ENCODE results near the gene PSME4.
"Not testable (repeated sequence)": the region's sequence is repeated elsewhere in the genome, so short reads cannot be mapped to it uniquely, and the experiment has no call there.

PSME4 gene

DNA sequence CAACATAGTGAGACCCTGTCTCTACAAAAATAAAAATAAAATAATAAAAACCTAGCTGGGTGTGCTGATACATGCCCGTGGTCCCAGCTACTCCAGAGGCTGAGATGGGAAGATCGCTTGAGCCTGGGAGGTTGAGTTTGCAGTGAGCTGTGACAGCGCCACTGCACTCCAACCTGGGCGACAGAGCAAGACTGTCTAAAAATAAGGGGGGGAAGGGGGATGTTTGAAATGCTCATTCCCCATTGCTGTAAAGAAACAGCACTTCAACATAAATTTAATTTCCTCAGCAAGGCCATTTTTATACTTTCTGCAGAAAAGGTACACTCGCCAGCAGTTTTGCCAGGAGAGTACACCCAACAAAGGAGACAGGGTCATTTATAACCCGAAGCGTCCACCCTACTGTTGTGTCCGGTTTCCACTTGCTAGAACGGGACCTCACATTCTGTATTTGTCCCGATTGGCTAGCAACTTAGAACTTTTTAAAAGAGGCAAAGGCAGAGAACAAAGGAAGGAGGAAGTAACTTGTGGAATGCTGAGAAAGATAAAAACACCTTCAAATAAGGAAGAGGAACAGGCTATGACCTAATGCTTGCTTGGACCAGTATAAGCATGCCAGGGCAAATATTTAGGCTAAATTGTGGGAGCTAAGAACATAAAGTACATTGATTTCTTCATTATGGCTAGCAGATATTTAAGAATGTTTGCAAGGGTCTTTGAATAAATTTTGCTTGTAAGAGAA lies 9.1 kb downstream of the PSME4 start:
- DNase-seq (ENCODE audit: low read depth), result not testable (repeated sequence)

- no peak for DNase-seq (ENCODE audit: low read depth)
Measured at GRCh38 chr2:53960476-53960875, 10.3 kb downstream of the PSME4 start.

- no peak for DNase-seq (ENCODE audit: low read depth)
Measured at GRCh38 chr2:53958443-53958842, 12.3 kb downstream of the PSME4 start.

GRCh38 chr2:53952519-53952918 lies 18.3 kb downstream of the PSME4 start:
- DNase-seq (ENCODE audit: low read depth), result no peak

- DNase-seq (ENCODE audit: low read depth), result no peak
Measured at GRCh38 chr2:53949457-53949856, 21.3 kb downstream of the PSME4 start.

DNA sequence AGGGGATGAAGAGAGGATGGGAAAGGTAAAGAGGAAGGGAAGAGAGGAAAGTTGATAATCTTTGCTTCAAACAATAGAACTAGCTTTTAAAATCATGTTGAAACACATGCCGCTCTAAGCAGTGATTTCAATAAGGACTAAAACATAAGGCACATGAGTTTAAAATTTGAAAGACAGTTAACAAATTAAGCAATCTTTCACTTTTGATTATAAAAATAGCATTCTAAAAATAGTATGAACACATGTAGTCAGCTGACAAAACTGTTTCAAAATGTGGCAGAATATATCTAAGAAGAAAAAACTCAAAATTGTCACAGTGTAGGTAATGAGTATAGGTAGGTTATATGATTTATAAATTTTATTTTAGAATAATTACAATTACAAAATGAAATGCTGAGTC lies 25.3 kb downstream of the PSME4 start:
- no peak for DNase-seq (ENCODE audit: low read depth)

DNA sequence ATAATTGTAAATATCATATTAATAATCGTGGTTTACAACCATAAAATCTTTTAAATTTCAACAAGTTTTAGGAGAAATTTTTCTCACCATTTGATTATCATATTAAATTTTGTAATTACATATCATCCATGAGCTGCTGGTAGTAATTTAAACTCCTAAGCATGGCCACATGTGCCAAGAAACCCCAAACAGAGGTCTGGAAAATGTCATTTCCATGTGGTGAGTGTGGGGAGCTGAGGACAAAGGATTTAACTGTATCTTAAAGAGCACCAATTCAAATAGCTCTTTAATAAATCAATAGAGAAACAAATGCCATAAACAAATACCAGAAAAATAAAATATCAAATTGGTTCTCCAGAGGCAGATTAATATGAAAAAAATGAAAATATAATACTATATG lies 26.3 kb downstream of the PSME4 start:
- DNase-seq (ENCODE audit: low read depth), result no peak

GRCh38 chr2:53942280-53942679 lies 28.5 kb downstream of the PSME4 start:
- DNase-seq (ENCODE audit: low read depth), result no peak

DNA sequence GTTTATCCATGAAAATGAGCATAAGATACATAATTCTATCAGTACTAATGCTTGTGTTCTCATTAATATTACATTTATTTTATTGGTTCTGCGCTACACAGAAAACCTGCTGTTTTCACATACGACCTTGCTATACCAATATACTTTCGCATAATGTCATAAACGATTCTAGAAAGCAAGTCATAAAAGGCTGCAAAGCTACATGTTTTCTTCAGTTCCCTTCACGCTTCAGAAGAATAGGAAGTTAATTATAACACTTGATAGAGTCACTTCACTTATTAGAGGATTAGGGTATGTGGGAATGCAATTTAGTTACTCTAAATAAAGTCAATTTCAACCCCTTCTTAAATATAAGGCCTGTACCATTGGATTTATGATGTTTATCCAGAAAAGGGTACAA lies 29.0 kb downstream of the PSME4 start:
- no peak for DNase-seq (ENCODE audit: low read depth)

GRCh38 chr2:53939656-53940055 lies 31.1 kb downstream of the PSME4 start:
- no peak for DNase-seq (ENCODE audit: low read depth)

- no peak for DNase-seq (ENCODE audit: low read depth)
Measured at GRCh38 chr2:53938904-53939303, 31.9 kb downstream of the PSME4 start.

DNA sequence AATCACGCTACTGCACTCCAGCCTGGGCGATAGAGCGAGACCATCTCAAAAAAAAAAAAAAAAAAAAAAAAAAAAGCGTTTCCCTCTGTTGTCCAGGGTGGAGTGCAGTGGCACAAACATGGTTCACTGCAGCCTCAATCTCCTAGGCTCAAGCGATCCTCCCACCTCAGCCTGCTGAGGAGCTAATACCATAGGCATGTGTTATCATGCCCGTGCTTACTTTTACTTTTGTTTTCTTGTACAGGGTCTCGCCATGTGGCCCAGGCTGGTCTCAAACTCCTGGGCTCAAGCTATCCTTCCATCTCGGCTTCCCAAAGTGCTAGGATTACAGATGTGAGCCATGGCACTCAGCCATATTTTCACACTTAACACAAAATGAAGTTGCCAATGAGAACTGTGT lies 37.5 kb downstream of the PSME4 start:
- DNase-seq (ENCODE audit: low read depth), result no peak

- not testable (repeated sequence) for DNase-seq (ENCODE audit: low read depth)
Measured at GRCh38 chr2:53926321-53926720, 44.5 kb downstream of the PSME4 start.

DNA sequence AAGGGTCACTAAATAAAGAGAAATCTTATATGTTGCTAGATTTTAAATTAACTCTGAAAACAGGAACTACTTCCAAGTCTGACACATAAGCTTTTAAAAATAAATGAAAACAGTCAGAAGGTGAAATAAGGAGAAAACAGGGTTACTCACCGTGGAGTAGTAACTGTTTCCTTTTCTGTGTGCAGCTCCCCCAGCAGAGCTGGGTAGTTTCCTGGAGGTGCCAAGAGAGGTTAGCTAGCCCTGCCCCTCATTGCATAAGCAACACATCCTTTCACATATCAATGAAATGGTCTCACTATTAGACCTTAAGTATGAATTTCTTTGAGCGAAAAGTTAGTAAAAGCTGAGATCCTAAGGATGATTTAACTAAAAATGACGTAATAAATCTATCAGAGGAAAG lies 57.1 kb downstream of the PSME4 start:
- DNase-seq (ENCODE audit: low read depth), result peak; percentile 38

DNA sequence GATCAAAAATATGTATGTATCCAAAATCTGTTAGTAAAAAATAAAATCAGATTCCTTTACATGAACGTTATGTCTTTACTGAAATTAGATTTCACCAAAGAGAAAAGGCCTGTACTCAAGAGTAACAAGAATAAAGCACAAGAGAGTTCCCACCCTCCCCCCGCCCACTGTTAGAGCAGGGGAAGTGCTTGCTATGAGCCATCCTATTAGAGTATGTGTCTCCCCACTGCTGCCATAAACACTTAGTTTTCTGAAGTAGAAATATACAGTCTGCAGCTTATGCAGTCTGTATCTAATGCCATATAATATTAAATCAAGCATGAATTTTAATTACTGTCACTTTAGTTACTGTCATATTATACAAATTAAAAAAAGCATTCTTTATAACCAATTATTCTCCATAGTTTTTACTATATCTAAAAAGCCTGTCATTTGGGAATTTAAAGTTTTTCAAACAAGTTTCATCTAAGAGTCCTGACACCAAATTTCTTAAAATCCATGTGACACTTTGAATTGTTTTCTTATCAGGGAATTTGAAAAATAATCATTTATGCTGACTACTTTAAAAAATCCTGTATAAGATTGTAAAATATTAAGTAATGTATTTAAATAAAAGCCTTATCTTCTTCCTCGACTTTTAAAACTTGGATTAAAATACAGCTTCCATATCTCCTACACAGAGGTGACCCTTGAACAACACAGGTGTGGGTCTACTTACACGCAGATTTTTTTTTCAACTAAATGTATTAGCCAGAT lies 59.2 kb downstream of the PSME4 start:
- no peak for DNase-seq (ENCODE audit: low read depth)

DNA sequence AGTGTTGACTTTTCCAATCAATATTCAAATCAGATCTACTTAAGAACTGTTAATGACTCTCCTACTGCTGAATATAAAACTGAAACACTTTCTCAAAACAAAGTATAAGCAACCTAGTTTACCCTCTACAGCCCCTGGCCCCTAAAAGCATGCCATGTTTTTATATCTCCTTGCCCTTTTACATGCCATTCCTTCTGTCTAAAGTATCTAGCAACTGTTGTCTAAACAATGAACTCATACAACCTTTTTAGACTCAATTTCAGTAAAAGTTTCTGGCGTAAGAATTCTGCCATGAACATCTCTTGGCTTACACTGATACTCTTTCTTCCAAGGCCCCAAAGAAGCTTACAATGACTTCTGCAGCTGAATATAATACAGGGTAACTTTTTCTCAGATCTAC lies 63.2 kb downstream of the PSME4 start:
- DNase-seq (ENCODE audit: low read depth), result no peak

- no peak for DNase-seq (ENCODE audit: low read depth)
Measured at GRCh38 chr2:53905396-53905795, 65.4 kb downstream of the PSME4 start.

- DNase-seq (ENCODE audit: low read depth), result no peak
Measured at GRCh38 chr2:53903011-53903410, 67.8 kb downstream of the PSME4 start.

GRCh38 chr2:53901192-53901591 lies 69.6 kb downstream of the PSME4 start:
- no peak for DNase-seq (ENCODE audit: low read depth)

DNA sequence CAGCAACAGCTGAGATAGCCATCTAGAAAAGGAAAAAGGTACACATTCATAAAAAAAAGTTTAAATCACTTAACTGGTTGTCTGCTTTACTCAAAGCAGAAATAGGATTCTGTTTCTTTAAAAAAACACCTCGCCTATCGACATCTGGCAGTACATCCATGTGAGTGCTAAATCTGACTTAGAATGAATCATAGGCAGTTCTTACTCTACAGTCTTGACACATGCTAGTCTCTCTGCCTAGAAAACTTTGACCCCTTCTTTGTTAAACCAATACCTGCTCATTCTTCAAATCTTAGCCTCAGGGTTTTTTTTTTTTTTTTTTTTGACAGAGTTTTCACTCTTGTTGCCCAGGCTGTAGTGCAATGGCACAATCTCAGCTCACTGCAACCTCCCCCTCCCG lies 73.9 kb downstream of the PSME4 start:
- DNase-seq (ENCODE audit: low read depth), result peak; percentile 50

GRCh38 chr2:53886406-53887280 lies 84.2 kb downstream of the PSME4 start:
- DNase-seq (ENCODE audit: low read depth), result no peak

- no peak for DNase-seq (ENCODE audit: low read depth)
Measured at GRCh38 chr2:53884883-53885282, 85.9 kb downstream of the PSME4 start.

DNA sequence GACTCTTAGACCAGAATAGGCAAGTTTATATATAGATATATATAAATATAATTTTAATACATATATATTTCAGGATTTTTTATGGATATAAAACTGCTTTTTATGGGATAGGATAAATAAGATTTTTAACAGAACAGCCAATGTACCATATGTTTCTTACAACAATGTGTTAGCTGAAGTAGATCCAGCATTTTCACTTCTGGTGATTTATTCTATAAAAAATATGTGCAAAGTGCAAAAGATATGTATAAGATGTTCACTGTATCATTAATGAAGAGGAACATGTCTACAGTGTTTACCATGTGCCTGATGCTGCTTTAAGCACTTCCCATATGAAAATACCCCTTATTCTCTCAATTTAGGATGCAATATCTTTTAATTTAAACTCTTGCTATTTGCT lies 88.8 kb downstream of the PSME4 start:
- DNase-seq (ENCODE audit: low read depth), result no peak

Data from HS-5 (cell line).